ENCODE data around the gene COL21A1.
"Not testable (repeated sequence)": the region's sequence is repeated elsewhere in the genome, so short reads cannot be mapped to it uniquely, and the experiment has no call there.

DNA sequence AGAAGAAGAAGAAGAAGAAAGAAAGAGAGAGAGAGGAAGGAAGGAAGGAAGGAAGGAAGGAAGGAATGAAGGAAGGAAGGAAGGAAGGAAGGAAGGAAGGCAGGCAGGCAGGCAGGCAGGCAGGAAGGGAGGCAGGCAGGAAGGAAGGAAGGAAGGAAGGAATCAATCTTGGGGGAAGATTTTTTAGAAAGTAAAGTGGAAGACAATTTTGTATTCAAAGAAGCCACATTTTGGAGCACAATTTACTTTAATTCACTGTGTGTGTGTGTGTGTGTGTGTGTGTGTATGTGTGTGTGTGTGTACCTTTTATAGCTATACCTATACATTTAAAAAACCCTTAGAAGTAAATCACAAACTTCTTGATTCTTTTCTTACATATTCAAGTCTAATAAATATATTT is 13.2 kb upstream of the COL21A1 start:
- TF ChIP-seq POLR2A (IDR thresholded peaks at IDR 0.05) = not testable (repeated sequence)
- TF ChIP-seq, protein P1, sequence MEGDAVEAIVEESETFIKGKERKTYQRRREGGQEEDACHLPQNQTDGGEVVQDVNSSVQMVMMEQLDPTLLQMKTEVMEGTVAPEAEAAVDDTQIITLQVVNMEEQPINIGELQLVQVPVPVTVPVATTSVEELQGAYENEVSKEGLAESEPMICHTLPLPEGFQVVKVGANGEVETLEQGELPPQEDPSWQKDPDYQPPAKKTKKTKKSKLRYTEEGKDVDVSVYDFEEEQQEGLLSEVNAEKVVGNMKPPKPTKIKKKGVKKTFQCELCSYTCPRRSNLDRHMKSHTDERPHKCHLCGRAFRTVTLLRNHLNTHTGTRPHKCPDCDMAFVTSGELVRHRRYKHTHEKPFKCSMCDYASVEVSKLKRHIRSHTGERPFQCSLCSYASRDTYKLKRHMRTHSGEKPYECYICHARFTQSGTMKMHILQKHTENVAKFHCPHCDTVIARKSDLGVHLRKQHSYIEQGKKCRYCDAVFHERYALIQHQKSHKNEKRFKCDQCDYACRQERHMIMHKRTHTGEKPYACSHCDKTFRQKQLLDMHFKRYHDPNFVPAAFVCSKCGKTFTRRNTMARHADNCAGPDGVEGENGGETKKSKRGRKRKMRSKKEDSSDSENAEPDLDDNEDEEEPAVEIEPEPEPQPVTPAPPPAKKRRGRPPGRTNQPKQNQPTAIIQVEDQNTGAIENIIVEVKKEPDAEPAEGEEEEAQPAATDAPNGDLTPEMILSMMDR (IDR thresholded peaks at IDR 0.05) = not testable (repeated sequence)

Measured in uterus (tissue), 2 donors.